Hepatocyte (in vitro differentiated cells): ENCODE data around the gene ZNF462. TPM values are rescaled to one million over a fixed set of nuclear protein-coding genes. Genes with fewer than 3 reads are reported as not detected.

ENCODE experiments used
- DNase-seq: peaks from one replicate; pipeline ENCODE4 v3.0.0-alpha.2; 2016; ENCODE audit warnings: low spot score
- H2AFZ ChIP-seq: fragments of 200-600 bp; sonication (generic); 2 replicates; pipeline ENCODE4 v1.6.0; 2016; ENCODE audit warnings: antibody characterized with exemption, mild to moderate bottlenecking
- H3K27ac ChIP-seq: fragments of 200-600 bp; sonication (generic); 2 replicates; pipeline ENCODE4 v1.5.1; 2016; ENCODE audit warnings: mild to moderate bottlenecking
- H3K27me3 ChIP-seq: fragments of 200-600 bp; sonication (generic); 2 replicates; pipeline ENCODE4 v1.6.1; 2016
- H3K36me3 ChIP-seq: fragments of 200-600 bp; sonication (generic); replicated peaks from 2 replicates; pipeline ENCODE4 v1.5.1; 2016; ENCODE audit warnings: low read depth; ENCODE audit not compliant: insufficient read depth
- H3K4me1 ChIP-seq: fragments of 200-600 bp; sonication (generic); 2 replicates; pipeline ENCODE4 v1.5.1; 2016; ENCODE audit warnings: mild to moderate bottlenecking, moderate library complexity; ENCODE audit not compliant: insufficient read depth
- H3K4me2 ChIP-seq: fragments of 200-600 bp; sonication (generic); 2 replicates; pipeline ENCODE4 v1.6.0; 2016
- H3K4me3 ChIP-seq: fragments of 200-600 bp; sonication (generic); 2 replicates; pipeline ENCODE4 v1.5.1; 2016; ENCODE audit warnings: mild to moderate bottlenecking
- H3K79me2 ChIP-seq: fragments of 200-600 bp; sonication (generic); 2 replicates; pipeline ENCODE4 v1.6.0; 2017; ENCODE audit warnings: mild to moderate bottlenecking
- H3K9me2 ChIP-seq: fragments of 200-600 bp; sonication (generic); replicated peaks from 2 replicates; pipeline ENCODE4 v1.6.0; 2017; ENCODE audit warnings: mild to moderate bottlenecking; ENCODE audit not compliant: insufficient read depth
- H3K9me3 ChIP-seq: fragments of 200-600 bp; sonication (generic); 2 replicates; pipeline ENCODE4 v1.5.1; 2016; ENCODE audit warnings: low read depth, mild to moderate bottlenecking
- H4K20me1 ChIP-seq: fragments of 200-600 bp; sonication (generic); 2 replicates; pipeline ENCODE4 v1.6.0; 2016; ENCODE audit warnings: mild to moderate bottlenecking; ENCODE audit not compliant: insufficient read depth, poor library complexity, severe bottlenecking
- CTCF ChIP-seq: fragments of 200-600 bp; sonication (generic); IDR thresholded peaks from 2 replicates; pipeline ENCODE4 v1.5.1; 2016; ENCODE audit warnings: antibody characterized with exemption, mild to moderate bottlenecking; ENCODE audit not compliant: poor library complexity
- EZH2 ChIP-seq: fragments of 200-600 bp; sonication (generic); IDR thresholded peaks from 2 replicates; pipeline ENCODE4 v1.6.1; 2016; ENCODE audit warnings: antibody characterized with exemption, mild to moderate bottlenecking, borderline replicate concordance
- EZH2phosphoT487 ChIP-seq: fragments of 200-600 bp; sonication (generic); IDR thresholded peaks from one replicate; pipeline ENCODE4 v1.6.1; 2018; ENCODE audit warnings: antibody characterized with exemption, mild to moderate bottlenecking, low read depth, moderate library complexity; ENCODE audit not compliant: unreplicated experiment, severe bottlenecking
- WGBS: methylation state at CpG from one replicate; pipeline ENCODE4 v1.1.6; 2016; ENCODE audit warnings: low lambda C conversion rate; ENCODE audit errors: missing lambda C conversion rate; 5-methylcytosine and 5-hydroxymethylcytosine counted together
- polyA plus RNA-seq: library from polyadenylated mRNA; unstranded; fragments of >200 nt; fragmentation: Nextera tagmentation; extraction: Ambion mirVana; gene quantifications from 2 replicates; pipeline ENCODE4 v1.2.1, GENCODE V29; 2016
- total RNA-seq: library from RNA; depleted of rRNA; stranded (reverse); fragments of >200 nt; gene quantifications from 2 replicates; pipeline ENCODE4 v1.2.3, GENCODE V29; 2014

The ZNF462 gene
- total and polyA plus RNA-seq, 2 experiments from 2014 or later = 7.8 to 27.5 TPM

GRCh38 chr9:106859957-106860720 lies 2.8 kb upstream of the ZNF462 start:
- peak; percentile 66 for DNase-seq
- H3K27me3 ChIP-seq = no peaks in the 10 kb centered on the region
- no peaks in the 10 kb centered on the region for H4K20me1 ChIP-seq
- H3K27ac ChIP-seq = peak overlapping the region; percentile 96
- H3K9me3 ChIP-seq = no peaks in the 10 kb centered on the region
- peak overlapping the region; percentile 90 for H3K4me2 ChIP-seq
- H3K36me3 ChIP-seq = no peaks in the 10 kb centered on the region
- peaks cover 6% of the 10 kb centered on the region for H3K4me1 ChIP-seq
- under 1% methylated on average over 42 of the region's 43 CpGs for WGBS
- no peaks in the 10 kb centered on the region for H3K9me2 ChIP-seq
- no peak for TF ChIP-seq EZH2phosphoT487
- TF ChIP-seq CTCF = no peak
- no peak for TF ChIP-seq EZH2
- peak overlapping the region; percentile 62 for H2AFZ ChIP-seq
- H3K79me2 ChIP-seq = peaks cover 22% of the 10 kb centered on the region
- peak overlapping the region; percentile 90 for H3K4me3 ChIP-seq

- H3K79me2 ChIP-seq = peaks cover 30% of the 10 kb centered on the region
- H2AFZ ChIP-seq = peak overlapping the region; percentile 62
- H3K4me3 ChIP-seq = peak overlapping the region; percentile 90
- H3K9me2 ChIP-seq = no peaks in the 10 kb centered on the region
- H3K27me3 ChIP-seq = no peaks in the 10 kb centered on the region
- no peaks in the 10 kb centered on the region for H4K20me1 ChIP-seq
- H3K9me3 ChIP-seq = no peaks in the 10 kb centered on the region
- 1% methylated on average over 51 of the region's 51 CpGs for WGBS
- TF ChIP-seq EZH2phosphoT487 = no peak
- TF ChIP-seq CTCF = no peak
- TF ChIP-seq EZH2 = no peak
- H3K27ac ChIP-seq = peak overlapping the region; percentile 96
- H3K4me1 ChIP-seq = peaks cover 11% of the 10 kb centered on the region
- DNase-seq = peak; percentile 50
- no peaks in the 10 kb centered on the region for H3K36me3 ChIP-seq
- H3K4me2 ChIP-seq = peak overlapping the region; percentile 90
These were observed 2.0 kb upstream of the ZNF462 start for GRCh38 chr9:106860721-106861639.

DNA sequence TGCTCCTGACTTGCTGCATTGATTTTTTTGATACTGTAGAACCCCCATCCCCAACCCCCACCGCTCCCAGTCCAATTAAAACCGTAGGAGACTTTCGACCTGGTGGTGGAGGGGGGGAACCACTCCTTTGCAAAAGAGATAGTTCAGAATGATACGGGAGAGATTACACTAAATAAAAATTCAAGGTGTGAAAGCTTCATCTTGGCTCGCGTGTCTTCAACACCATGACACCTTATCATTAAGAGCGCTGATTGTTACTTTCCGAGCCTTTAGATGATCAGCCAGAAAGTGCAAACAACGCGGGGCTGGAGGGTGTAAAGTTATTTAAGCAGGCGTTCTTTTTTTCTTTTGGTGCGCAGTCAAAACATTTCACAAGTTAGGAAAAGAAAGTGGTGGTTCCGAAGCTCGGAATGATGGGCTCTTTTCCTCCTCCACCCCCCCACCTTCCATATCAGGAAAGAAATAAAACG lies 1.3 kb upstream of the ZNF462 start:
- 0% methylated on average over 15 of the region's 15 CpGs for WGBS
- Histone ChIP-seq H3K27ac (peak overlapping the region; percentile 96), H4K20me1 (no peaks in the 10 kb centered on the region), H3K36me3 (no peaks in the 10 kb centered on the region), H3K9me2 (no peaks in the 10 kb centered on the region), H3K27me3 (no peaks in the 10 kb centered on the region), H3K4me2 (peak overlapping the region; percentile 90), H3K4me1 (peaks cover 11% of the 10 kb centered on the region), H2AFZ (peak overlapping the region; percentile 62), H3K4me3 (peak overlapping the region; percentile 90), H3K9me3 (no peaks in the 10 kb centered on the region), H3K79me2 (peaks cover 37% of the 10 kb centered on the region)
- no peak for TF ChIP-seq EZH2phosphoT487
- no peak for TF ChIP-seq EZH2
- TF ChIP-seq CTCF = no peak
- no peak for DNase-seq
